IMR-90 (cell line): Measurements from ENCODE around the gene MAML3.

Source experiments
- CHD1 ChIP-seq: IDR thresholded peaks from 2 replicates; pipeline ENCODE4 v1.6.1; 2012; ENCODE audit warnings: low read depth, low read length, improper control_type of control experiment
- FOS ChIP-seq: fragments of 150-350 bp; IDR thresholded peaks from 2 replicates; pipeline ENCODE4 v1.6.1; 2016; ENCODE audit warnings: low read depth, low read length
- MAFK ChIP-seq: IDR thresholded peaks from 2 replicates; pipeline ENCODE4 v1.6.1; 2012; ENCODE audit warnings: low read depth, low read length, improper control_type of control experiment
- MAZ ChIP-seq: IDR thresholded peaks from 2 replicates; pipeline ENCODE4 v1.6.1; 2012; ENCODE audit warnings: low read depth, mild to moderate bottlenecking, low read length, improper control_type of control experiment, moderate library complexity, borderline replicate concordance
- MXI1 ChIP-seq: IDR thresholded peaks from 2 replicates; pipeline ENCODE4 v1.6.1; 2012; ENCODE audit warnings: low read depth, mild to moderate bottlenecking, low read length, moderate library complexity, borderline replicate concordance
- POLR2A ChIP-seq: IDR thresholded peaks from 2 replicates; pipeline ENCODE4 v1.6.1; 2012; ENCODE audit warnings: mild to moderate bottlenecking, low read depth, low read length
- RAD21 ChIP-seq: IDR thresholded peaks from 2 replicates; pipeline ENCODE4 v1.6.1; 2012; ENCODE audit warnings: low read length, improper control_type of control experiment
- RFX5 ChIP-seq: IDR thresholded peaks from 2 replicates; pipeline ENCODE4 v1.8.0; 2012; ENCODE audit warnings: low read depth, mild to moderate bottlenecking, low read length, moderate library complexity
- SMC3 ChIP-seq: fragments of 150-350 bp; IDR thresholded peaks from 2 replicates; pipeline ENCODE4 v1.6.1; 2016; ENCODE audit warnings: low read depth, mild to moderate bottlenecking, antibody characterized with exemption, low read length, moderate library complexity
- TF ChIP-seq, protein P1 (sequence below): conservative IDR thresholded peaks from 2 replicates; pipeline ENCODE4 v1.5.1; 2012; ENCODE audit warnings: mild to moderate bottlenecking, low read depth, low read length, improper control_type of control experiment
- TF ChIP-seq, protein P2 (sequence below): fragments of 150-350 bp; IDR thresholded peaks from 2 replicates; pipeline ENCODE4 v1.6.1; 2016; ENCODE audit warnings: low read depth, mild to moderate bottlenecking, low read length, moderate library complexity, borderline replicate concordance
- TF ChIP-seq, protein P3 (sequence below): fragments of 150-350 bp; IDR thresholded peaks from 2 replicates; pipeline ENCODE4 v1.6.1; 2017; ENCODE audit warnings: mild to moderate bottlenecking, antibody characterized with exemption, low read length, low read depth

- TF ChIP-seq, protein P1, sequence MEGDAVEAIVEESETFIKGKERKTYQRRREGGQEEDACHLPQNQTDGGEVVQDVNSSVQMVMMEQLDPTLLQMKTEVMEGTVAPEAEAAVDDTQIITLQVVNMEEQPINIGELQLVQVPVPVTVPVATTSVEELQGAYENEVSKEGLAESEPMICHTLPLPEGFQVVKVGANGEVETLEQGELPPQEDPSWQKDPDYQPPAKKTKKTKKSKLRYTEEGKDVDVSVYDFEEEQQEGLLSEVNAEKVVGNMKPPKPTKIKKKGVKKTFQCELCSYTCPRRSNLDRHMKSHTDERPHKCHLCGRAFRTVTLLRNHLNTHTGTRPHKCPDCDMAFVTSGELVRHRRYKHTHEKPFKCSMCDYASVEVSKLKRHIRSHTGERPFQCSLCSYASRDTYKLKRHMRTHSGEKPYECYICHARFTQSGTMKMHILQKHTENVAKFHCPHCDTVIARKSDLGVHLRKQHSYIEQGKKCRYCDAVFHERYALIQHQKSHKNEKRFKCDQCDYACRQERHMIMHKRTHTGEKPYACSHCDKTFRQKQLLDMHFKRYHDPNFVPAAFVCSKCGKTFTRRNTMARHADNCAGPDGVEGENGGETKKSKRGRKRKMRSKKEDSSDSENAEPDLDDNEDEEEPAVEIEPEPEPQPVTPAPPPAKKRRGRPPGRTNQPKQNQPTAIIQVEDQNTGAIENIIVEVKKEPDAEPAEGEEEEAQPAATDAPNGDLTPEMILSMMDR, result no peak
- no peak for TF ChIP-seq SMC3
- TF ChIP-seq POLR2A, result no peak
- TF ChIP-seq MAFK, result no peak
- no peak for TF ChIP-seq RAD21
- TF ChIP-seq, protein P2, sequence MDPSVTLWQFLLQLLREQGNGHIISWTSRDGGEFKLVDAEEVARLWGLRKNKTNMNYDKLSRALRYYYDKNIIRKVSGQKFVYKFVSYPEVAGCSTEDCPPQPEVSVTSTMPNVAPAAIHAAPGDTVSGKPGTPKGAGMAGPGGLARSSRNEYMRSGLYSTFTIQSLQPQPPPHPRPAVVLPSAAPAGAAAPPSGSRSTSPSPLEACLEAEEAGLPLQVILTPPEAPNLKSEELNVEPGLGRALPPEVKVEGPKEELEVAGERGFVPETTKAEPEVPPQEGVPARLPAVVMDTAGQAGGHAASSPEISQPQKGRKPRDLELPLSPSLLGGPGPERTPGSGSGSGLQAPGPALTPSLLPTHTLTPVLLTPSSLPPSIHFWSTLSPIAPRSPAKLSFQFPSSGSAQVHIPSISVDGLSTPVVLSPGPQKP, result no peak
- TF ChIP-seq MXI1, result no peak
- no peak for TF ChIP-seq FOS
- TF ChIP-seq, protein P3, sequence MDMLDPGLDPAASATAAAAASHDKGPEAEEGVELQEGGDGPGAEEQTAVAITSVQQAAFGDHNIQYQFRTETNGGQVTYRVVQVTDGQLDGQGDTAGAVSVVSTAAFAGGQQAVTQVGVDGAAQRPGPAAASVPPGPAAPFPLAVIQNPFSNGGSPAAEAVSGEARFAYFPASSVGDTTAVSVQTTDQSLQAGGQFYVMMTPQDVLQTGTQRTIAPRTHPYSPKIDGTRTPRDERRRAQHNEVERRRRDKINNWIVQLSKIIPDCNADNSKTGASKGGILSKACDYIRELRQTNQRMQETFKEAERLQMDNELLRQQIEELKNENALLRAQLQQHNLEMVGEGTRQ, result no peak
- TF ChIP-seq CHD1, result no peak
- TF ChIP-seq RFX5, result no peak
- no peak for TF ChIP-seq MAZ
Observed at GRCh38 chr4:140117947-140118346, 36.0 kb downstream of the MAML3 start.
